BJ (cell line): ENCODE data around the gene ARVCF. TPM values are rescaled to one million over a fixed set of nuclear protein-coding genes. Genes with fewer than 3 reads are reported as not detected.

Source experiments
- CTCF ChIA-PET: fragments of 350-600 bp; formaldehyde crosslinking; extraction: SDS; loops from one replicate; lab custom pipeline; 2021; ENCODE audit warnings: antibody characterized with exemption, inconsistent platforms; lab: Yijun Ruan, JAX
- POLR2A ChIA-PET: fragments of 300-600 bp; sonication (Branson Sonifier 250); formaldehyde crosslinking; extraction: SDS; loops from one replicate; lab custom pipeline; 2021; ENCODE audit warnings: antibody characterized with exemption; lab: Charles Lee
- DNase-seq: peaks from one replicate; pipeline ENCODE4 v3.0.0-alpha.2; 2011; ENCODE audit warnings: low read depth
- H3K27me3 ChIP-seq: 2 replicates; pipeline ENCODE4 v1.6.0; 2011; ENCODE audit warnings: low read length; ENCODE audit not compliant: control insufficient read depth, insufficient read depth
- H3K36me3 ChIP-seq: 2 replicates; pipeline ENCODE4 v1.5.1; 2011; ENCODE audit warnings: low read length; ENCODE audit not compliant: control insufficient read depth, insufficient read depth
- H3K4me3 ChIP-seq: 2 replicates; pipeline ENCODE4 v1.5.1; 2011; ENCODE audit warnings: low read depth, mild to moderate bottlenecking, control low read depth, low read length
- CTCF ChIP-seq: IDR thresholded peaks from 2 replicates; pipeline ENCODE4 v1.5.1; 2011; ENCODE audit warnings: low read depth, mild to moderate bottlenecking, control low read depth, inconsistent platforms, low read length, moderate library complexity; ENCODE audit not compliant: insufficient read depth
- polyA plus RNA-seq: library from polyadenylated mRNA; depleted of rRNA; stranded (reverse); fragments of >200 nt; gene quantifications from 2 replicates; pipeline ENCODE4 v1.2.3, GENCODE V29; 2011

ARVCF gene
- polyA plus RNA-seq, 1 experiment = 3.8 TPM

- CTCF ChIA-PET = interaction anchor here (0.7 to 6.3 kb wide), 20 partner anchors 9 to 334 kb away, joined by 3 to 97 read pairs (median 5); no protein-coding TSS in a partner anchor
- peak; percentile 81 for TF ChIP-seq CTCF
- POLR2A ChIA-PET = no interaction called here
- Histone ChIP-seq H3K4me3 (no peak overlapping the region), H3K36me3 (no peaks in the 10 kb centered on the region), H3K27me3 (peaks cover 5% of the 10 kb centered on the region)
- no peak for DNase-seq
These were observed 3.2 kb downstream of the ARVCF start for GRCh38 chr22:20013382-20013871.

GRCh38 chr22:20012741-20013331, 3.8 kb downstream of the ARVCF start:
- H3K27me3 ChIP-seq = peaks cover 4% of the 10 kb centered on the region
- no peak overlapping the region for H3K4me3 ChIP-seq
- CTCF ChIA-PET = interaction anchor here (0.7 to 6.3 kb wide), 19 partner anchors 9 to 334 kb away, joined by 3 to 97 read pairs (median 5); no protein-coding TSS in a partner anchor
- H3K36me3 ChIP-seq = no peaks in the 10 kb centered on the region
- POLR2A ChIA-PET = no interaction called here
- TF ChIP-seq CTCF = no peak
- DNase-seq = no peak

- ChIA-PET CTCF (interaction anchor here (1.0 to 6.3 kb wide), 6 partner anchors 9 to 281 kb away, joined by 3 to 97 read pairs (median 17); no protein-coding TSS in a partner anchor), POLR2A (no interaction called here)
- Histone ChIP-seq H3K4me3 (no peak overlapping the region), H3K27me3 (peaks cover 4% of the 10 kb centered on the region), H3K36me3 (no peaks in the 10 kb centered on the region)
- no peak for TF ChIP-seq CTCF
- DNase-seq = no peak
These were observed 4.5 kb downstream of the ARVCF start for GRCh38 chr22:20011993-20012740.

GRCh38 chr22:20011123-20011992, 5.3 kb downstream of the ARVCF start:
- Histone ChIP-seq H3K36me3 (no peaks in the 10 kb centered on the region), H3K27me3 (peaks cover 4% of the 10 kb centered on the region), H3K4me3 (no peak overlapping the region)
- ChIA-PET CTCF (interaction anchor here (1.0 to 6.3 kb wide), 4 partner anchors 8 to 281 kb away, joined by 3 to 97 read pairs (median 3); no protein-coding TSS in a partner anchor), POLR2A (no interaction called here)
- TF ChIP-seq CTCF = no peak
- no peak for DNase-seq
